ENCODE results near the gene MYO9A.
A peak's percentile ranks its signal among the peaks of the same experiment; 100 is the strongest.

Gene MYO9A

DNA sequence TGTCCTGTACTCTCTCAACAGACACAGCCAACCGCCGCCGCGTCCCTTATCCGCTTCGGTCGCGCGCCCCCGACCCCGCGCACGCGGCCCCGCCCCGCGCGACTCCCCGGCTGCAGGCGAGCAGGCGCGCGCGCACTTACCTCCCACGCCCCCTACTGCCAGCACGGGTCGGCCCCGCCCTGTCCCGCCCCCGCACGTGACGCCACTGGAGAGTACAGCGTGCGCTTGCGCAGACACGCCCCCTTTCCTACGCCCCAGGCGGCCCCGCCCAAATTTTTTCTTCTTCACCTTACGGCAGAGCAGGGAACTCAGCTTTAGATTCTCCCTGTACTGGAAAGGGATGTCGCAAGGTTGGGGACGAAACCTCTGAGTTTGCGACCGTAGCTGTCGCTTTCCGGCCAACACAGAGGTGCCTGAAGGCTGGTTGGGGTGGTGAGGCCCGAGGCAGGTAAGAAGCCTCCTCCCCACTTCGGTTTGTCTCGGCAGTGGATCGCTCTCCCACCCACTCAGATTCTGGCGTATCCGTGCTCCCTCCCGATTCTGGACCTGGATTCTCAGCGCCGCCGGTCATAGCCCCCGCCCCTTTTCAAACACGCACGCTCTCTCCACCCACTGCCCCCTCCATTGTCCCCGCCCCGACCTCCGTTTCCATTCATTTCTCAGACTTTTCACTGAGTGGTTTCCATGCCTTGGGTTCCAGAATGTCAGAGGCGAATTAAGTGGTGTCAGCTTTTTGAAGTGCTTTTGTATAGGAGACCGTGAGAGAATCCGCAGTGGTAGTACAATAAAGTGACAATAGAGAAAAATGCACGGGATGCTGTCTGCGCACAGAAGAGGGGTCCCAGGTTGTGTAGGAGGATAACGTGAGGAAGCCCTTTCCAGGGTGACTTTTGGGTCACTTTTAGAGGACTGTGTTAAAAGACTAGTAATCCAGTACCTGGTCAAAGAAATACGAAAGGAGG, at the start of gene MYO9A, which contains the start of gene SENP8 (continued):
- TF ChIP-seq, protein P1, sequence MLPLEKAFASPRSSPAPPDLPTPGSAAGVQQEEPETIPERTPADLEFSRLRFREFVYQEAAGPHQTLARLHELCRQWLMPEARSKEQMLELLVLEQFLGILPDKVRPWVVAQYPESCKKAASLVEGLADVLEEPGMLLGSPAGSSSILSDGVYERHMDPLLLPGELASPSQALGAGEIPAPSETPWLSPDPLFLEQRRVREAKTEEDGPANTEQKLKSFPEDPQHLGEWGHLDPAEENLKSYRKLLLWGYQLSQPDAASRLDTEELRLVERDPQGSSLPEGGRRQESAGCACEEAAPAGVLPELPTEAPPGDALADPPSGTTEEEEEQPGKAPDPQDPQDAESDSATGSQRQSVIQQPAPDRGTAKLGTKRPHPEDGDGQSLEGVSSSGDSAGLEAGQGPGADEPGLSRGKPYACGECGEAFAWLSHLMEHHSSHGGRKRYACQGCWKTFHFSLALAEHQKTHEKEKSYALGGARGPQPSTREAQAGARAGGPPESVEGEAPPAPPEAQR (tag by site-specific recombination; IDR thresholded peaks at IDR 0.05): no peak
- no peak for TF ChIP-seq ZNF302 (tag by site-specific recombination; IDR thresholded peaks at IDR 0.05; ENCODE audit: low read depth)
- peak; percentile 77; the same call in 1 of the 2 replicates for TF ChIP-seq ZBTB7A (tag by site-specific recombination; IDR thresholded peaks at IDR 0.05; ENCODE audit: low read depth)
- TF ChIP-seq ZNF777 (tag by site-specific recombination; IDR thresholded peaks at IDR 0.05; ENCODE audit: borderline replicate concordance): no peak
- 0 out of 2 replicates have a peak, but pooled peaks have one; percentile 34 for TF ChIP-seq ZNF394 (tag by site-specific recombination; IDR thresholded peaks at IDR 0.05; ENCODE audit: borderline replicate concordance)
- TF ChIP-seq, protein P2, sequence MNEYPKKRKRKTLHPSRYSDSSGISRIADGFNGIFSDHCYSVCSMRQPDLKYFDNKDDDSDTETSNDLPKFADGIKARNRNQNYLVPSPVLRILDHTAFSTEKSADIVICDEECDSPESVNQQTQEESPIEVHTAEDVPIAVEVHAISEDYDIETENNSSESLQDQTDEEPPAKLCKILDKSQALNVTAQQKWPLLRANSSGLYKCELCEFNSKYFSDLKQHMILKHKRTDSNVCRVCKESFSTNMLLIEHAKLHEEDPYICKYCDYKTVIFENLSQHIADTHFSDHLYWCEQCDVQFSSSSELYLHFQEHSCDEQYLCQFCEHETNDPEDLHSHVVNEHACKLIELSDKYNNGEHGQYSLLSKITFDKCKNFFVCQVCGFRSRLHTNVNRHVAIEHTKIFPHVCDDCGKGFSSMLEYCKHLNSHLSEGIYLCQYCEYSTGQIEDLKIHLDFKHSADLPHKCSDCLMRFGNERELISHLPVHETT (tag by site-specific recombination; IDR thresholded peaks at IDR 0.05): peak; percentile 40; the same call in 1 of the 2 replicates
- no peak for TF ChIP-seq ZNF658 (tag by site-specific recombination; IDR thresholded peaks at IDR 0.05)
- no peak for TF ChIP-seq ZNF248 (tag by site-specific recombination; IDR thresholded peaks at IDR 0.05)
- TF ChIP-seq ZNF114 (tag by site-specific recombination; IDR thresholded peaks at IDR 0.05): no peak
- no peak for TF ChIP-seq ZNF112 (tag by site-specific recombination; IDR thresholded peaks at IDR 0.05)
- TF ChIP-seq, protein P3, sequence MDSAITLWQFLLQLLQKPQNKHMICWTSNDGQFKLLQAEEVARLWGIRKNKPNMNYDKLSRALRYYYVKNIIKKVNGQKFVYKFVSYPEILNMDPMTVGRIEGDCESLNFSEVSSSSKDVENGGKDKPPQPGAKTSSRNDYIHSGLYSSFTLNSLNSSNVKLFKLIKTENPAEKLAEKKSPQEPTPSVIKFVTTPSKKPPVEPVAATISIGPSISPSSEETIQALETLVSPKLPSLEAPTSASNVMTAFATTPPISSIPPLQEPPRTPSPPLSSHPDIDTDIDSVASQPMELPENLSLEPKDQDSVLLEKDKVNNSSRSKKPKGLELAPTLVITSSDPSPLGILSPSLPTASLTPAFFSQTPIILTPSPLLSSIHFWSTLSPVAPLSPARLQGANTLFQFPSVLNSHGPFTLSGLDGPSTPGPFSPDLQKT (IDR thresholded peaks at IDR 0.05; ENCODE audit: borderline replicate concordance, low read depth, low read length): no peak
- no peak for TF ChIP-seq ZNF473 (tag by site-specific recombination; IDR thresholded peaks at IDR 0.05)
- TF ChIP-seq GLIS2 (tag by site-specific recombination; IDR thresholded peaks at IDR 0.05): no peak
- no peak for TF ChIP-seq ZNF585B (tag by site-specific recombination; IDR thresholded peaks at IDR 0.05)
- peak; percentile 90 for TF ChIP-seq SP2 (tag by site-specific recombination; IDR thresholded peaks at IDR 0.05)
- peak; percentile 98 for TF ChIP-seq KLF10 (tag by site-specific recombination; IDR thresholded peaks at IDR 0.05)
- TF ChIP-seq ZNF623 (tag by site-specific recombination; IDR thresholded peaks at IDR 0.05): peak; percentile 21; the same call in 1 of the 2 replicates
- TF ChIP-seq ZNF354C (tag by site-specific recombination; IDR thresholded peaks at IDR 0.05; ENCODE audit: borderline replicate concordance, low read depth): no peak
- TF ChIP-seq, protein P4, sequence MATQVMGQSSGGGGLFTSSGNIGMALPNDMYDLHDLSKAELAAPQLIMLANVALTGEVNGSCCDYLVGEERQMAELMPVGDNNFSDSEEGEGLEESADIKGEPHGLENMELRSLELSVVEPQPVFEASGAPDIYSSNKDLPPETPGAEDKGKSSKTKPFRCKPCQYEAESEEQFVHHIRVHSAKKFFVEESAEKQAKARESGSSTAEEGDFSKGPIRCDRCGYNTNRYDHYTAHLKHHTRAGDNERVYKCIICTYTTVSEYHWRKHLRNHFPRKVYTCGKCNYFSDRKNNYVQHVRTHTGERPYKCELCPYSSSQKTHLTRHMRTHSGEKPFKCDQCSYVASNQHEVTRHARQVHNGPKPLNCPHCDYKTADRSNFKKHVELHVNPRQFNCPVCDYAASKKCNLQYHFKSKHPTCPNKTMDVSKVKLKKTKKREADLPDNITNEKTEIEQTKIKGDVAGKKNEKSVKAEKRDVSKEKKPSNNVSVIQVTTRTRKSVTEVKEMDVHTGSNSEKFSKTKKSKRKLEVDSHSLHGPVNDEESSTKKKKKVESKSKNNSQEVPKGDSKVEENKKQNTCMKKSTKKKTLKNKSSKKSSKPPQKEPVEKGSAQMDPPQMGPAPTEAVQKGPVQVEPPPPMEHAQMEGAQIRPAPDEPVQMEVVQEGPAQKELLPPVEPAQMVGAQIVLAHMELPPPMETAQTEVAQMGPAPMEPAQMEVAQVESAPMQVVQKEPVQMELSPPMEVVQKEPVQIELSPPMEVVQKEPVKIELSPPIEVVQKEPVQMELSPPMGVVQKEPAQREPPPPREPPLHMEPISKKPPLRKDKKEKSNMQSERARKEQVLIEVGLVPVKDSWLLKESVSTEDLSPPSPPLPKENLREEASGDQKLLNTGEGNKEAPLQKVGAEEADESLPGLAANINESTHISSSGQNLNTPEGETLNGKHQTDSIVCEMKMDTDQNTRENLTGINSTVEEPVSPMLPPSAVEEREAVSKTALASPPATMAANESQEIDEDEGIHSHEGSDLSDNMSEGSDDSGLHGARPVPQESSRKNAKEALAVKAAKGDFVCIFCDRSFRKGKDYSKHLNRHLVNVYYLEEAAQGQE (tag by site-specific recombination; IDR thresholded peaks at IDR 0.05): no peak
- 0 out of 2 replicates have a peak, but pooled peaks have one; percentile 33 for TF ChIP-seq ZBTB20 (tag by site-specific recombination; IDR thresholded peaks at IDR 0.05)
- TF ChIP-seq ZNF223 (tag by site-specific recombination; IDR thresholded peaks at IDR 0.05): 0 out of 2 replicates have a peak, but pooled peaks have one; percentile 3
- TF ChIP-seq ZFP3 (tag by site-specific recombination; IDR thresholded peaks at IDR 0.05; ENCODE audit: low read depth): no peak
- TF ChIP-seq ZNF48 (tag by site-specific recombination; IDR thresholded peaks at IDR 0.05): no peak
- TF ChIP-seq ZNF558 (tag by site-specific recombination; IDR thresholded peaks at IDR 0.05): no peak
- TF ChIP-seq, protein P5, sequence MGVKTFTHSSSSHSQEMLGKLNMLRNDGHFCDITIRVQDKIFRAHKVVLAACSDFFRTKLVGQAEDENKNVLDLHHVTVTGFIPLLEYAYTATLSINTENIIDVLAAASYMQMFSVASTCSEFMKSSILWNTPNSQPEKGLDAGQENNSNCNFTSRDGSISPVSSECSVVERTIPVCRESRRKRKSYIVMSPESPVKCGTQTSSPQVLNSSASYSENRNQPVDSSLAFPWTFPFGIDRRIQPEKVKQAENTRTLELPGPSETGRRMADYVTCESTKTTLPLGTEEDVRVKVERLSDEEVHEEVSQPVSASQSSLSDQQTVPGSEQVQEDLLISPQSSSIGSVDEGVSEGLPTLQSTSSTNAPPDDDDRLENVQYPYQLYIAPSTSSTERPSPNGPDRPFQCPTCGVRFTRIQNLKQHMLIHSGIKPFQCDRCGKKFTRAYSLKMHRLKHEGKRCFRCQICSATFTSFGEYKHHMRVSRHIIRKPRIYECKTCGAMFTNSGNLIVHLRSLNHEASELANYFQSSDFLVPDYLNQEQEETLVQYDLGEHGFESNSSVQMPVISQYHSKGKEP (tag by site-specific recombination; IDR thresholded peaks at IDR 0.05): no peak; the same call in 1 of the 2 replicates
- TF ChIP-seq, protein P6, sequence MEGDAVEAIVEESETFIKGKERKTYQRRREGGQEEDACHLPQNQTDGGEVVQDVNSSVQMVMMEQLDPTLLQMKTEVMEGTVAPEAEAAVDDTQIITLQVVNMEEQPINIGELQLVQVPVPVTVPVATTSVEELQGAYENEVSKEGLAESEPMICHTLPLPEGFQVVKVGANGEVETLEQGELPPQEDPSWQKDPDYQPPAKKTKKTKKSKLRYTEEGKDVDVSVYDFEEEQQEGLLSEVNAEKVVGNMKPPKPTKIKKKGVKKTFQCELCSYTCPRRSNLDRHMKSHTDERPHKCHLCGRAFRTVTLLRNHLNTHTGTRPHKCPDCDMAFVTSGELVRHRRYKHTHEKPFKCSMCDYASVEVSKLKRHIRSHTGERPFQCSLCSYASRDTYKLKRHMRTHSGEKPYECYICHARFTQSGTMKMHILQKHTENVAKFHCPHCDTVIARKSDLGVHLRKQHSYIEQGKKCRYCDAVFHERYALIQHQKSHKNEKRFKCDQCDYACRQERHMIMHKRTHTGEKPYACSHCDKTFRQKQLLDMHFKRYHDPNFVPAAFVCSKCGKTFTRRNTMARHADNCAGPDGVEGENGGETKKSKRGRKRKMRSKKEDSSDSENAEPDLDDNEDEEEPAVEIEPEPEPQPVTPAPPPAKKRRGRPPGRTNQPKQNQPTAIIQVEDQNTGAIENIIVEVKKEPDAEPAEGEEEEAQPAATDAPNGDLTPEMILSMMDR (tag by site-specific recombination; IDR thresholded peaks at IDR 0.05): no peak
- TF ChIP-seq ZNF366 (tag by site-specific recombination; conservative IDR thresholded peaks at IDR 0.05): peak; percentile 69; the same call in 1 of the 2 replicates
- no peak for TF ChIP-seq ZNF211 (tag by site-specific recombination; IDR thresholded peaks at IDR 0.05; ENCODE audit: low read depth)
- no peak for TF ChIP-seq TRIM28 (IDR thresholded peaks at IDR 0.05; ENCODE audit: borderline replicate concordance, low read length)
